ENCODE measurements around the gene PDCD11. TPM values are rescaled to one million over a fixed set of nuclear protein-coding genes. Genes with fewer than 3 reads are reported as not detected.
"Not testable (repeated sequence)": the region's sequence is repeated elsewhere in the genome, so short reads cannot be mapped to it uniquely, and the experiment has no call there.

The PDCD11 gene
- polyA plus RNA-seq, 6 donors from 2014 or later, result 5.0 to 16.0 (median 9.4) TPM

- Mint-ChIP-seq H3K27ac (peak overlapping the region in 2 of 6 donors; percentile 10 to 14), H3K4me3 (no peak overlapping the region), H3K4me1 (peaks cover 23 to 34% (median 26%) of the 10 kb centered on the region in 3 donors), H3K9me3 (no peaks in the 10 kb centered on the region), H3K36me3 (no peaks in the 10 kb centered on the region), H3K27me3 (peaks cover 0 to 8% (median 0%) of the 10 kb centered on the region in 3 donors)
- ATAC-seq (ENCODE audit: low read depth in 2 of 2), result no peak
- no peak for DNase-seq
Measured at GRCh38 chr10:103474077-103474476, 77.7 kb downstream of the PDCD11 start.

GRCh38 chr10:103475437-103475836 lies 79.0 kb downstream of the PDCD11 start:
- Mint-ChIP-seq H3K4me1 (peaks cover 13 to 26% (median 22%) of the 10 kb centered on the region in 3 donors), H3K27ac (peak overlapping the region in 1 of 6 donors; percentile 84), H3K9me3 (no peaks in the 10 kb centered on the region), H3K27me3 (peaks cover 0 to 5% (median 0%) of the 10 kb centered on the region in 3 donors), H3K36me3 (no peaks in the 10 kb centered on the region), H3K4me3 (no peak overlapping the region)
- DNase-seq, result no peak
- no peak for ATAC-seq (ENCODE audit: low read depth in 2 of 2)

DNA sequence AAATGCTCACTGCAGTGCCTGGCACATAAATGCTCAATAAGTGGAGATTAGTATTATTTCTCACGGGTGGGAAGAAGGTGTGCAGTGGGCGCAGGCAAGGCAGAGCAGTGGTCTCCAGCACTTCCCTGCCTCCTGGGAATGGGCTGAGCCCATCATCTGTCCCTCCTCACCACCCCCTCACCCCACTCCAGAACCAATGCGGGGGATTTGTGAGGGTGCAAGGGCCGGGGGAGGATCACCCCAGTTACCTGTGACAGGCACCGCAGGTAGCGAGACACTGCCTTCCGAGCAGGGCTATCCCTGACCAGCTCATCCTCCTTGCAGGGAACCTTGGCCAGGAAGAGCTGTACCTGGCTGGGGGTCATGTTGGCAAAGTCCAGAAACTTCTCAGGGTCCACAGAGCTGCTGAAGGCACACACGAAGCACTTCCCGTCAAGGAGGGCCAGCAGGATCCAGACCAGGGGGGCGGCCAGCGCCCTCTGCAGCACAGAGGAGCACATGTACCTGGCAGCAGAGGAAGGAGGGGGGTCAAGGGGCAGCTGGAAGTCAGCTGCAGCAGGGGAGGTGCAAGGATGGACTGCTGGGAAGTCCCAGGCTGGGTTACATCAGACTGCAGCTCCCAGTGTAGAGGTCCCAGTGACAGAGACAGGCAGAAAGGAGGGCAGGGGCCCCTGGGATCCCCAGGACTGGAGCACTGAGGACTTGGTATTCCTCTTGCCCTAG lies 79.8 kb downstream of the PDCD11 start:
- no peaks in the 10 kb centered on the region for H3K9me3 Mint-ChIP-seq
- no peaks in the 10 kb centered on the region for H3K36me3 Mint-ChIP-seq
- peaks cover 5 to 19% (median 14%) of the 10 kb centered on the region in 3 donors for H3K4me1 Mint-ChIP-seq
- ATAC-seq (ENCODE audit: low read depth in 2 of 2), result no peak
- H3K27ac Mint-ChIP-seq, result no peak overlapping the region
- H3K4me3 Mint-ChIP-seq, result no peak overlapping the region
- no peaks in the 10 kb centered on the region for H3K27me3 Mint-ChIP-seq
- DNase-seq, result no peak

DNA sequence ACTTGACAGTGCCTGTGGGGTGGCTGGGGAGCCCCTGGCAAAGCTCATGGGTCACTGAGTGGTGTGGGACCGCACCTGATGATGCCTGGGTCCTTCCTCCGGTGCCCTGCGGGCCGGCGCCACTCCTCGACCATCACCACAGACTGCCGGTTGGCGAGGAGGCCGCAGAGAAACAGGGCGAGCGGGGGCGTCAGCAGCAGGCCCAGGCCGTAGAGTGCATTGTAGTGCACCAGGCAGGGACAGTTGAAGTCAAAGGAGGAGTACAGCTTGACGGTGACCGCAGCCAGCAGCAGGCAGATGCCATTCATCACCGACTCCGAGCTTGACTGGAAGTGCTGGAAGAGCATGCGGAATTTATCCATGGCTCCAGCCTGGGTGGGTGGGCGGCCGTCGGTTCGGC lies 82.2 kb downstream of the PDCD11 start:
- no peak for DNase-seq
- Mint-ChIP-seq H3K4me3 (no peak overlapping the region), H3K9me3 (no peaks in the 10 kb centered on the region), H3K36me3 (no peaks in the 10 kb centered on the region), H3K4me1 (peaks cover 0 to 6% (median 0%) of the 10 kb centered on the region in 3 donors), H3K27ac (peak overlapping the region in 1 of 6 donors; percentile 64), H3K27me3 (peaks cover 0 to 3% (median 0%) of the 10 kb centered on the region in 3 donors)
- ATAC-seq (ENCODE audit: low read depth in 2 of 2), result no peak

DNA sequence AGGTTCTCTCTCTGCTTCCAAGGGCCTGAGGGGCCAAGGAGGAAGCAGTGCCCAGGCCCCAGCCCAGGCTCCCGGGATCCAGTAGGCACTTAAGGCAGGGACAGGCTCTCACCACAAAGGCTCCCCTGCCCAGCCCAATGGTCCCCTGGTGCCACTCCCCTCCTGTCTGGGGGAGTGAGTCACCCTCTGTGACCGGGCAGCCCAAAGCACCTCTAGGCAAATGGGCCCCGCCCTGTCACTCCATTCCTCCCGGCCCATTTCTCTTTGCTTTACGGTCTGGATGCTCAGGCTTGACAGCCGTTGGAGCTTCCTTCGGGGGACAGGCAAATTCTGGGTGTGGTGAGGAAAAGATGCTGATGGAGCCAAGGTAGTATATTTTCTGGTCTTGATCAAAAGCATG lies 82.7 kb downstream of the PDCD11 start, which contains the start of gene CALHM3:
TSS of gene CALHM3 (minus strand) at position 106 of the 400 bp plus-strand sequence. CDS start 208 bp downstream, outside the sequence.
- peaks cover 0 to 3% (median 0%) of the 10 kb centered on the region in 3 donors for H3K27me3 Mint-ChIP-seq
- DNase-seq, result no peak

GRCh38 chr10:103480521-103480920 lies 84.1 kb downstream of the PDCD11 start:
- peaks cover 0 to 6% (median under 1%) of the 10 kb centered on the region in 3 donors for H3K4me1 Mint-ChIP-seq
- H3K27me3 Mint-ChIP-seq, result peaks cover 0 to 3% (median 1%) of the 10 kb centered on the region in 3 donors
- H3K27ac Mint-ChIP-seq, result no peak overlapping the region
- DNase-seq (no peak), ATAC-seq (ENCODE audit: low read depth in 2 of 2) (no peak)
- no peaks in the 10 kb centered on the region for H3K36me3 Mint-ChIP-seq
- H3K9me3 Mint-ChIP-seq, result no peaks in the 10 kb centered on the region
- peak overlapping the region in 1 of 8 donors; percentile 20 for H3K4me3 Mint-ChIP-seq

More for the DNA sequence above, 82.7 kb downstream of the PDCD11 start, which contains the start of gene CALHM3:
- H3K27ac Mint-ChIP-seq, result peak within 1 kb of the TSS in 2 of 6 donors; percentile 44 to 64
- ATAC-seq (ENCODE audit: low read depth in 2 of 2), result no peak
- H3K36me3 Mint-ChIP-seq, result no peaks in the 10 kb centered on the region
- H3K9me3 Mint-ChIP-seq, result no peaks in the 10 kb centered on the region
- no peak within 1 kb of the TSS for H3K4me3 Mint-ChIP-seq
- peaks cover 0 to 6% (median 0%) of the 10 kb centered on the region in 3 donors for H3K4me1 Mint-ChIP-seq

GRCh38 chr10:103481974-103482531 lies 85.6 kb downstream of the PDCD11 start:
- H3K27ac Mint-ChIP-seq, result no peak overlapping the region
- peak; percentile 73 to 75 for ATAC-seq (ENCODE audit: low read depth in 2 of 2)
- H3K36me3 Mint-ChIP-seq, result no peaks in the 10 kb centered on the region
- H3K4me3 Mint-ChIP-seq, result no peak overlapping the region
- peaks cover 0 to 10% (median 4%) of the 10 kb centered on the region in 3 donors for H3K4me1 Mint-ChIP-seq
- DNase-seq, result peak; percentile 43
- H3K27me3 Mint-ChIP-seq, result peaks cover 0 to 7% (median 3%) of the 10 kb centered on the region in 3 donors
- no peaks in the 10 kb centered on the region for H3K9me3 Mint-ChIP-seq

GRCh38 chr10:103486635-103487409 lies 90.4 kb downstream of the PDCD11 start:
- Mint-ChIP-seq H3K27me3 (peaks cover 7 to 15% (median 11%) of the 10 kb centered on the region in 3 donors), H3K4me1 (peaks cover 14 to 29% (median 24%) of the 10 kb centered on the region in 3 donors)
- H3K36me3 Mint-ChIP-seq; H3K9me3 Mint-ChIP-seq; ATAC-seq (ENCODE audit: low read depth in 2 of 2); H3K4me3 Mint-ChIP-seq; H3K27ac Mint-ChIP-seq; DNase-seq: not testable (repeated sequence)

DNA sequence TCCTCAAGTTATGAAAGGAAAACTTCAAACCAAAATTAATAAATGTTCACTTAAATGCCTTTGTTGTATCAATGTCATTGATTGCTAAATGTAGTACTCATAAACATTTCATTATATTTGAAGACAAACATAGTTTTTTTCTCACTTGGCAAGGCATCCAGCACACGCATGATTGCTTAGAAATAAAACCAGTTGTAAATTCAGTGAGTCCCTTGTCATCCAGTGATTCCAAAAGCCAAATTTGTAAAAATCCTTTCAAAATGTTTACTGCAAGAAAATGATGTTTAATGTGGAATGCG lies 90.9 kb downstream of the PDCD11 start:
- DNase-seq (no peak), ATAC-seq (ENCODE audit: low read depth in 2 of 2) (no peak)
- no peak overlapping the region for H3K27ac Mint-ChIP-seq
- no peak overlapping the region for H3K4me3 Mint-ChIP-seq
- H3K9me3 Mint-ChIP-seq, result no peaks in the 10 kb centered on the region
- H3K36me3 Mint-ChIP-seq, result no peaks in the 10 kb centered on the region
- peaks cover 3 to 21% (median 17%) of the 10 kb centered on the region in 3 donors for H3K27me3 Mint-ChIP-seq
- H3K4me1 Mint-ChIP-seq, result peaks cover 14 to 31% (median 27%) of the 10 kb centered on the region in 3 donors

GRCh38 chr10:103490986-103491314 lies 94.5 kb downstream of the PDCD11 start:
- H3K27ac Mint-ChIP-seq, result peak overlapping the region in 3 of 6 donors; percentile 46 to 61 (median 47)
- H3K4me3 Mint-ChIP-seq, result peak overlapping the region in 1 of 8 donors; percentile 15

GRCh38 chr10:103491729-103492364 lies 95.4 kb downstream of the PDCD11 start:
- Mint-ChIP-seq H3K4me1 (peaks cover 23 to 37% (median 36%) of the 10 kb centered on the region in 3 donors), H3K27ac (peak overlapping the region in 5 of 6 donors; percentile 13 to 87 (median 53)), H3K27me3 (peaks cover 29 to 50% (median 46%) of the 10 kb centered on the region in 3 donors), H3K4me3 (peak overlapping the region in 5 of 8 donors; percentile 5 to 84 (median 77)), H3K36me3 (no peaks in the 10 kb centered on the region), H3K9me3 (no peaks in the 10 kb centered on the region)
- DNase-seq (no peak), ATAC-seq (ENCODE audit: low read depth in 2 of 2) (no peak)

More at GRCh38 chr10:103490986-103491314, 94.5 kb downstream of the PDCD11 start:
- H3K27me3 Mint-ChIP-seq, result peaks cover 23 to 47% (median 44%) of the 10 kb centered on the region in 3 donors
- DNase-seq (no peak), ATAC-seq (ENCODE audit: low read depth in 2 of 2) (peak; percentile 15 to 18)
- H3K4me1 Mint-ChIP-seq, result peaks cover 23 to 37% (median 36%) of the 10 kb centered on the region in 3 donors
- H3K36me3 Mint-ChIP-seq, result no peaks in the 10 kb centered on the region
- H3K9me3 Mint-ChIP-seq, result no peaks in the 10 kb centered on the region

- H3K4me3 Mint-ChIP-seq, result peak overlapping the region; percentile 59 to 86 (median 78)
- peaks cover 34 to 59% (median 55%) of the 10 kb centered on the region in 3 donors for H3K27me3 Mint-ChIP-seq
- H3K9me3 Mint-ChIP-seq, result no peaks in the 10 kb centered on the region
- H3K27ac Mint-ChIP-seq, result peak overlapping the region in 2 of 6 donors; percentile 37 to 80
- ATAC-seq (ENCODE audit: low read depth in 2 of 2) (no peak), DNase-seq (no peak)
- H3K36me3 Mint-ChIP-seq, result no peaks in the 10 kb centered on the region
- H3K4me1 Mint-ChIP-seq, result peaks cover 23 to 37% (median 36%) of the 10 kb centered on the region in 3 donors
Measured at GRCh38 chr10:103492655-103493261, 96.3 kb downstream of the PDCD11 start.

Measured in naive B cell (primary cell).